ENCODE measurements around the gene DNAJC5G. TPM values are rescaled to one million over a fixed set of nuclear protein-coding genes. Genes with fewer than 3 reads are reported as not detected.

The DNAJC5G gene
- total and polyA plus RNA-seq, 9 donors: 0.16 to 0.83 (median 0.56) TPM; not detected in 6

DNA sequence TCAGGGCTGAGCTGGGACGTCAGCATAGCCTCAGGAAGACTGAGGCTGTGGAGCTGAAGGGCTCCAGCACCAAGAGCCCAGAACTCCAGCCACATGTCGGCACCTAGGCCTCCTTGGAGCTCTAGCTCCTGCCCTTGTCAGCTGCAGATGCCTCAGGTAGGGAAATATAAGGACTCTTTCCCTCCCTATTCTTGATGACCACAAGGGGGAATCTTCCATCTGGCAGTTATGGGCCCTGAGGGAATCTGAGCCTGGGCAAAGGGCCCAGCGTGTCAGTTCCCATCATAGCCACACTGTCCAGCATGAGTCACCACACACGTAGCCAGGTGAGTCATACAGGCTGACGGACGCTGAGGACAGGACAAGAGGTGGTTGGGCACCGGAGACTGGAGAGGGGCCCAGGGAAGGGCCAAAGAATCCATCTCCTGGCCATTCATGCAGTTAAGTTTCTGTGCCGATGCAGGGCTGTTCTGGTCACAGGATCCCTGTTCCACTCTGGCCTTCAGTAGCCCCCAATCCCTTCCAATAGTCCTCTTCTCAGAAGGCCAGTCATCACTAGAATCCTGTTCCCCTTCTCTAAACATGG lies 45.8 kb downstream of the DNAJC5G start:
- Histone ChIP-seq H3K9me3 (no peaks in the 10 kb centered on the region), H3K4me1 (ENCODE audit: insufficient read depth) (peaks cover 13% of the 10 kb centered on the region), H3K4me3 (no peak overlapping the region), H3K36me3 (no peaks in the 10 kb centered on the region), H3K27me3 (no peaks in the 10 kb centered on the region), H3K27ac (no peak overlapping the region)
- intact Hi-C loops (cut with DNase I): no loop called here
- WGBS, 3 donors: 52 to 55% (median 53%) methylated on average over 8 of the region's 8 CpGs
- DNase-seq: peak in 4 of 5 donors; percentile 28 to 64 (median 48)
- TF ChIP-seq EP300 (IDR thresholded peaks at IDR 0.05) (no peak), POLR2A (IDR thresholded peaks at IDR 0.05) (no peak)
- TF ChIP-seq, protein P1, sequence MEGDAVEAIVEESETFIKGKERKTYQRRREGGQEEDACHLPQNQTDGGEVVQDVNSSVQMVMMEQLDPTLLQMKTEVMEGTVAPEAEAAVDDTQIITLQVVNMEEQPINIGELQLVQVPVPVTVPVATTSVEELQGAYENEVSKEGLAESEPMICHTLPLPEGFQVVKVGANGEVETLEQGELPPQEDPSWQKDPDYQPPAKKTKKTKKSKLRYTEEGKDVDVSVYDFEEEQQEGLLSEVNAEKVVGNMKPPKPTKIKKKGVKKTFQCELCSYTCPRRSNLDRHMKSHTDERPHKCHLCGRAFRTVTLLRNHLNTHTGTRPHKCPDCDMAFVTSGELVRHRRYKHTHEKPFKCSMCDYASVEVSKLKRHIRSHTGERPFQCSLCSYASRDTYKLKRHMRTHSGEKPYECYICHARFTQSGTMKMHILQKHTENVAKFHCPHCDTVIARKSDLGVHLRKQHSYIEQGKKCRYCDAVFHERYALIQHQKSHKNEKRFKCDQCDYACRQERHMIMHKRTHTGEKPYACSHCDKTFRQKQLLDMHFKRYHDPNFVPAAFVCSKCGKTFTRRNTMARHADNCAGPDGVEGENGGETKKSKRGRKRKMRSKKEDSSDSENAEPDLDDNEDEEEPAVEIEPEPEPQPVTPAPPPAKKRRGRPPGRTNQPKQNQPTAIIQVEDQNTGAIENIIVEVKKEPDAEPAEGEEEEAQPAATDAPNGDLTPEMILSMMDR (IDR thresholded peaks at IDR 0.05): no peak

GRCh38 chr2:27322301-27322765 lies 47.1 kb downstream of the DNAJC5G start:
- peaks cover 13% of the 10 kb centered on the region for H3K4me1 ChIP-seq (ENCODE audit: insufficient read depth)
- no peak for TF ChIP-seq POLR2A (IDR thresholded peaks at IDR 0.05)
- TF ChIP-seq, protein P1 (IDR thresholded peaks at IDR 0.05): no peak
- no peak for TF ChIP-seq EP300 (IDR thresholded peaks at IDR 0.05)
- intact Hi-C loops (cut with DNase I): no loop called here
- H3K4me3 ChIP-seq: peak overlapping the region; percentile 62
- WGBS, 3 donors: 2 to 7% (median 3%) methylated on average over 9 to 10 of the region's 10 CpGs
- H3K27ac ChIP-seq: peak overlapping the region in 1 of 2 donors; percentile 56
- DNase-seq: peak in 2 of 5 donors; percentile 36 to 47
- H3K9me3 ChIP-seq: no peaks in the 10 kb centered on the region
- H3K27me3 ChIP-seq: no peaks in the 10 kb centered on the region
- no peaks in the 10 kb centered on the region for H3K36me3 ChIP-seq

GRCh38 chr2:27322766-27323595 lies 47.7 kb downstream of the DNAJC5G start, which contains the start of gene MPV17:
Gene MPV17 (minus strand): TSS chr2:27323097. CDS start chr2:27322517, 580 bp downstream.
- no peaks in the 10 kb centered on the region for H3K27me3 ChIP-seq
- peaks cover 13% of the 10 kb centered on the region for H3K4me1 ChIP-seq (ENCODE audit: insufficient read depth)
- TF ChIP-seq EP300 (IDR thresholded peaks at IDR 0.05) (no peak), POLR2A (IDR thresholded peaks at IDR 0.05) (peak; percentile 96)
- TF ChIP-seq, protein P1 (IDR thresholded peaks at IDR 0.05): no peak
- peak; percentile 90 to 95 (median 92) for DNase-seq
- intact Hi-C loops (cut with DNase I): no loop called here
- H3K9me3 ChIP-seq: no peaks in the 10 kb centered on the region
- H3K27ac ChIP-seq: peak within 1 kb of the TSS; percentile 56 to 89
- H3K36me3 ChIP-seq: no peaks in the 10 kb centered on the region
- WGBS, 3 donors: 0 to 1% (median 1%) methylated on average over 38 to 39 of the region's 39 CpGs
- H3K4me3 ChIP-seq: peak within 1 kb of the TSS; percentile 62

DNA sequence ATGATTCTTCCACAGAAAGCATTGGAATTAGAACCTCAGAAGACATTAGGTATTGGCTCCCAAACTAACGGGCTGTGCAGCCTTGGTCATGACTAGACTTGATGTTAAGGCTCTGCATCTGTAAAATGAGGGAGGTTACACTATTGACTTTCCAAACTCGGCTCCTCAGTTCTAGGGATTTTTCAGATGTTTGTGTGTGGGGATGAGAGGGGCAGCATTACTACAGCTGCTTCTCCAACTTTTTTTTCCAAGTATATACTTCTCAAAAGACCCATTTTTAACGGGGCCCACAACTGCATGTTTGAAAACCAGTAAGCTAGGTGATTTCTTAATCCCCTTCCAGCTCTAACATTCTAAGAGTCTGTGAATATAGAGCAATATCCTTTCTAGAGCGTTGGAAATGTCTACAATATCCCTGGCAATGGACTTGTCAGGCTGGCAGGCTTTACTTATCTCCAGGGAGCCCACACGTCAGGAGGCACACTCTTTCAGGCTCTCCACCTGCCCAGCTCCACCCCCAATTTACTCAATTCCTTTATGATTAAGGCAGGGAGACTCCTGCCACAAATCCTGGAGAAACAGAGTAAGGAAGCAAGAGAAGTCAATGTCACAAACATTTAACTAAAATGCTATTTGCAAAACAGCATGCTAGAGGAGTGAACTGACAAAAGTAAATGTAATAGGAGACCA lies 48.5 kb downstream of the DNAJC5G start:
- WGBS, 3 donors: 9 to 17% (median 10%) methylated on average over 5 of the region's 5 CpGs
- Histone ChIP-seq H3K27me3 (no peaks in the 10 kb centered on the region), H3K36me3 (no peaks in the 10 kb centered on the region), H3K4me3 (peak overlapping the region; percentile 62), H3K27ac (peak overlapping the region; percentile 56 to 89), H3K9me3 (no peaks in the 10 kb centered on the region), H3K4me1 (ENCODE audit: insufficient read depth) (peaks cover 13% of the 10 kb centered on the region)
- DNase-seq: no peak
- intact Hi-C loops (cut with DNase I): no loop called here
- no peak for TF ChIP-seq EP300 (IDR thresholded peaks at IDR 0.05)
- TF ChIP-seq, protein P1 (IDR thresholded peaks at IDR 0.05): no peak
- TF ChIP-seq POLR2A (IDR thresholded peaks at IDR 0.05): no peak
